HG03571 (cell line): ENCODE data around the gene AZIN2.

Experiments
- ATAC-seq: cut with Tn5 transposase; IDR thresholded peaks from one replicate; pipeline ENCODE4 v1.9.1; 2021; ENCODE audit not compliant: unreplicated experiment

Gene AZIN2

GRCh38 chr1:33149453-33150190, 68.7 kb downstream of the AZIN2 start:
- no peak for ATAC-seq

DNA sequence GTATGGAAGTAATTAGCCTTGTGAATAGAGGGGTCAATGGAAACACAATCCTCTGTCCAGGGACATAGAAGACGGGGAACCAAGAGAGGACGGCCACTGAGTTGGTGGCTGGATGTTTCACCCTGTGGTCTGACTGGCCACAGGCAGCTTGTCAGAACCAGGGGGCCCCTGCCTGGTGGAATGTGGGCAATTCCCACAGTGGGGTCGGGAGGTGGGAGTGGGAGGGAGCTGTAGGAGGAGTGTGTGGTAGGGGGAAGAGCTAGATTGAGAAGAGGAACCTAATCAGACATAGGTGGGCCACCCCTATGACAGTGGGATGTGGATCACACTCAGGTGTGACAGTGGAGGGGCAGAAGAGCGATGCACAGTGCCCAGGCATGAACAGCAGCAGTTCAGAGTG, 69.6 kb downstream of the AZIN2 start:
- ATAC-seq: no peak

GRCh38 chr1:33151116-33151515, 70.2 kb downstream of the AZIN2 start:
- ATAC-seq: no peak

DNA sequence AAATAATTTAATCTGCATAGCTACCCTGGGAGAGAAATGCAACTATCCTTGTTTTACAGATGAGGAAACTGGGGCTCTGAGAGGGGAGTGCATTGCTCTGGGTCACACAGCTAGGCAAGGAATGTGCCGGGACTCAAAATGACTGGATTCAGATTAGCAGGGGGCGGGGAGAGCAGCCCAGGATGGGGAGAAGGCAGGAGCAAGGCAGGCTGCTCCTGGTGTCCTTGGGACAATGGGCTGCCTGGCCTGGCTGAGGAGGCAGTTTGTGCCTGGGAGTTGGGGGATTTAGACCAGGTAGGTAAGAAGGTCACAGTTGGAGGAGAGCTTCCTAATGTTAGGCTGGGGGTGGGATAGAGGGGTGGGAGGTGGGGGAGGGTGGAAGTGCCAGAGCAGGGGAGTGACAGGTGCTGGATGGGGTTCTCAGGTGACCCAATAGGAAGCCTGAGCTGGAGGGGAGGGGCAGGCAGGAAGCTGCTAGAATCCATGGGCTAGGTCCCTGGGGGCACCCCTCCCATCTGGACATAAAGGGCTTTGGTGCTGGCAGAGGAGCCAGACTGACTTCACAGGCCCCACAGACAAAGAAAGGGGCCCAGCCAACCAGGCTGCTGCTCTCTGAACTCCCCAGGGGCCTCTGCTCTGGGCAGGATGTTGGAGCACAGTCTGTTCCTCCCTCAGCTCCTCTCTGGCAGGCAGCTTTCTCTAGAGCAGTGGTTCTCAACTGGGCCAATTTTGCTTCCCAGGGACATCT, 71.9 kb downstream of the AZIN2 start:
- ATAC-seq: no peak

DNA sequence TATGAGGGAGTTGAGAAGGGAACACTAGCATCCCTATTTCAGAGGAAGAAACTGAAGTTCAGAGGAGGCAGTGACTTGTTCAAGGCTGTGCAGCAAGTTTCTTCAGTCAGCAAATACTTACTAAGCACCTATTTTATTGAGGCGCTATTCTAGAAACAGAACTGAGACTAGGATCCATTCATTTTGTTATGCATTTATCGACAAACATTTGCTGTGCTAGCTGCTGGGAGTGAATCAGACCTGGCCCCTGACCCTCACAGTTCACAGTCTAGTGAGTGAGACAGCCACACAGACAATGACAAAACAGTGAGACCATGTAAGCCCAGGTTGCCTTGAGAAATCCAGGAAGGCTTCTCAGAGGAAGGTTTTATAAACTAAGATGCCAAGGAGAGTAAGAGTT, 72.7 kb downstream of the AZIN2 start:
- ATAC-seq: no peak

GRCh38 chr1:33155877-33156538, 75.1 kb downstream of the AZIN2 start:
- ATAC-seq: no peak

- ATAC-seq: no peak
These were observed 76.2 kb downstream of the AZIN2 start for GRCh38 chr1:33157131-33157530.

DNA sequence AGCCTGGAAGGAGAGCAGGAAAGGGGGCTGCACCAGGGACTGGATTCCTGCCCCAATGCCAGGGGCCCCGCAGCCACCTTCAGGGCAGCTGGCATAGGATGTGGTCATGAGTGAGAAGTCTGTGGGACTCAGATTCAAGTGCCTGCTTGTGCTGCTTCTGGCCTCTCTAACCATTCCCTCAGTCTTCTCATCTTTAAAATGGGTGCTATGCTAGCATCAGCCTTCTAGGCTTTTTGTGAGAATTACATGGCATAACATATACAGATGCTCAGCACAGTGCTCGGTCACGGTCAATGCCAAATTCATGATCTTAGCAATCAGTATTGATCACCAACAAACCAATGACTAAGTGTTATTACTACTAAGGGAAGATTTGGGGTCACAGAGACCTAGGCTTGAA, 77.4 kb downstream of the AZIN2 start:
- no peak for ATAC-seq

GRCh38 chr1:33159577-33159976, 78.6 kb downstream of the AZIN2 start:
- no peak for ATAC-seq

- ATAC-seq: no peak
These were observed 80.2 kb downstream of the AZIN2 start for GRCh38 chr1:33161061-33161681.

- ATAC-seq: no peak
These were observed 81.2 kb downstream of the AZIN2 start for GRCh38 chr1:33162141-33162540.

DNA sequence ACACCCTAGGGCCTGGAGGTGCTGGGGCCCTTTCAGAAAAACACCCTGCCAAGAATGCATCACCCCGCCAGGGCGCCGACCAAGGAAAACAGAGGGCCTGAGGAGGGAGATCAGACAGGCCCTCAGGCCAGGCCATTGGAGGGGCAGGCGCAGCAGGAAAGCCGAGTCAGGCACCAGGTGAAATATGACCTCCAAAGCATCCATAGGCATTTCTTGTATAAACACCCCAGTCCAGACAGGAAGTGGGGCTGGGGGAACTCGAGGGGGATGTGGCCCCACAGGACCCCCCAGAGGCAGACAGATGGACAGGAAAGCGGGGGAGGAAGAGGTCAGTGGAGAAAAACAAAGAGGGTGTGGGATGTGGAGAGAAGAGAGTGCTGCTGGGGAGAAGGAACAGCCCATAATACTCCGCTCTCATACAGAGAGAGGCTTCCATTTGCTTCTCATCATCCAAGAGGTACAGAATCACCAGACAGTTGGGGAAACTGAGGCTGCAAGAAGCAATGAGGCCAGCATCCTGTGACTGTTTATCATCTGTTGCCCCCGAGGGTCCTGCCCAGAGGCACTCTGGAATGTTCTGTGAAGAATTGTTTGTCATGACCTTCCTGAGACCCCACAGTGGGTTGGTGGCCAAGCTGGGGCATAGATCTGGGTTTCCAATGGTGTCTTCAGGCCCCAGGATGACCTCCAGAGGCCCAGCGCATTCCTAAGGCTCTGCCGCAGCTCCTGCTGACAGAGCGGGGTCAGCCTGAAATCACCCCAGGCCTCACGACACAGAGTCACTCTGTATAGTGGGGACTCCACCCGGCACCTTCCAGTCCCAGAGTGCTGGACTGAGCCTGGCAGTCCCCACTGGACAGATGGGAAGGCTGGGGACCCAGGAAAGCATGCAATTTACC, 82.9 kb downstream of the AZIN2 start:
- no peak for ATAC-seq

- no peak for ATAC-seq
These were observed 84.3 kb downstream of the AZIN2 start for GRCh38 chr1:33165209-33165608.

GRCh38 chr1:33165809-33166208, 84.9 kb downstream of the AZIN2 start:
- no peak for ATAC-seq

- no peak for ATAC-seq
These were observed 86.9 kb downstream of the AZIN2 start for GRCh38 chr1:33167650-33168447.

DNA sequence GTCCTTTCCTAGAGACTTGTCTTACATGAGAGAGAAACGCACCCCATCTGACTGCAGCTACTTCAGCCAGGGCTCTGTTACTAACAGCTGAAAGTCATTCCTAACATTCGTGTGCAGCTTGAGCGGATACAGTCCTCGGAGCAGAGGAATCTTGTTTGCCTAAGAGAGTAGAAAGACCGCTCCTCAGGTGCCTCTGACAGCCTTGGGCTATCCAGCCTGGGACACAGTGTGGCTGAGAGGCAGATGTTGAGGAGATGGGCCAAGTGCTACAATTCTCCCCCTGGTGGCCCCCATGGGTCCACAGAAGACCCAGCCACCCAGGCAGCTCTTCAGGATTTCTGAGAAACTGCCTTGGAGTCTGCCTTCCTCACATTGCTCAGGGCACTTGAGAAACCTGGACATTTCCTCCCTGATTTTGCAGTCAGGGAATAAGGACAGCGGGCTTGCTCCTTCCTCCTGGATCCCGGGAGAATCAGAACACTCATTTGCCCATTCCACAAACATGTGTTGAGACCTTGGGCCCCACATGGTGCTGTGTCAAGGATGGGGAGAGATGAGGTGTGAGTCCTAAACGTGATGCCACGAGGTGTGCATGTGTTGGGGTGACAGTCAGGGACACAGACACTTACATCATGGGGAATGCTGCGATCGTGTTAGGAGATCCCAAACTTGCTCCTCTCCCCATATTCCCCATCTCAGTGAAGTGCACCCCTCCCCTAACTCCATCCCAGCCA, 87.8 kb downstream of the AZIN2 start:
- no peak for ATAC-seq

DNA sequence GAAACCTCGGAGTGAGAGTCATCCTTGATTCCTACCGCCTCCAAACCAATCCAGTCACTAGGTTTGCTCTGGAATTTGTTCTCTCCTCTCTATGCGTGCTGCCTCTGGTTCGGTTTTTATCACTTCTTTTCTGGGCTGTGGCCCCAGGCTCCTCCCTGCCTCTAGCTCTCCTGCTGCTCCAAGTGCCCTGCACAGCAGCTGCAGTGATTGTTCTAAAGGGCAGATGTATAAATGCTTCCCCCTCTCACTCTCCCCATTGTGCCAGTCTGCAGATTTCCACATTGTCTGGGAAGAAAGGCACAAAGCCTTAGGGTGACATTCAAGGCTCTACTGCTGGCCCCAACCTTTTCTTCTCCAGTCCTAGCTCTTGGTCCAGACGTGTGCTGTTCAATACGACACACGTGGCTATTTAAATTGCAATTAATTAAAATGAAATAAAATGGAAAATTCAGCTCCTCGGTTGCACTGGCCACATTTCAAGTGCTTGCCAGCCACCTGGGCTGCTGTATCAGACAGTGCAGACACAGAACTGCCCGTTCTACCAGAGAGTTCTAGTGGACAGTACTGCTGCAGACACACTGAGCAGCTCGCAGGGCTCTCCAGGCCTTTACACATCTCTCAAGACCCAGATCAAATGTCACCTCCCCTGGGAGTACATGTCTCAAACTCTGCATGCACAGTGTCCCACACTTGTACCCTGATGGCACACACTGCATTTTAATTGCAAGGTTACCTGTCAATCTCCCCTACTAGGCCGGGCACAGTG, 88.5 kb downstream of the AZIN2 start:
- no peak for ATAC-seq
